Breast epithelium (tissue), 4 donors: ENCODE data around the gene IL21R. TPM values are rescaled to one million over a fixed set of nuclear protein-coding genes. Genes with fewer than 3 reads are reported as not detected.

Experiments
- DNase-seq, 2 donors: peaks; one replicate each; pipeline ENCODE4 v3.0.0-alpha.2; 2019; ENCODE audit warnings: low spot score in 2 of 2
- H3K27ac ChIP-seq, 2 donors: fragments of 200-600 bp; sonication (generic) in 1 of 2; one replicate each; pipeline ENCODE4 v1.5.1; 2016 to 2019; ENCODE audit warnings: mild to moderate bottlenecking in 1 of 2
- H3K27me3 ChIP-seq, 2 donors: fragments of 200-600 bp; sonication (generic) in 1 of 2; one replicate each; pipeline versions ENCODE4 v1.5.1 to v1.6.0; 2017 to 2019; ENCODE audit warnings: control low read depth in 1 of 2, mild to moderate bottlenecking in 1 of 2
- H3K36me3 ChIP-seq: fragments of 200-600 bp; one replicate; pipeline ENCODE4 v1.5.1; 2019
- H3K4me1 ChIP-seq, 2 donors: fragments of 200-600 bp; sonication (generic); one replicate each; pipeline ENCODE4 v1.5.1; 2016 to 2019; ENCODE audit warnings: control low read depth in 1 of 2
- H3K4me3 ChIP-seq, 3 donors: fragments of 200-600 bp; sonication (generic); 1 replicate in 2 of 3; 2 replicates in 1 of 3; pipeline ENCODE4 v1.5.1; 2016 to 2019; ENCODE audit warnings: mild to moderate bottlenecking in 3 of 3, moderate library complexity in 2 of 3
- H3K9me3 ChIP-seq, 2 donors: fragments of 200-600 bp; sonication (generic) in 1 of 2; one replicate each; pipeline ENCODE4 v1.5.1; 2016 to 2019; ENCODE audit warnings: control low read depth in 1 of 2
- POLR2A ChIP-seq: fragments of 450-650 bp; IDR thresholded peaks from one replicate; pipeline ENCODE4 v1.6.1; 2016; ENCODE audit warnings: antibody characterized with exemption, mild to moderate bottlenecking, moderate library complexity
- POLR2AphosphoS5 ChIP-seq, 3 donors: sonication (generic); formaldehyde crosslinking; IDR thresholded peaks; one replicate each; pipeline ENCODE4 v1.6.1; 2017; ENCODE audit warnings: antibody characterized with exemption in 3 of 3
- intact Hi-C: fragments of 100-400 bp; cut with DNase I; formaldehyde crosslinking; loops from one replicate; pipeline ENCODE4 v1.15.1; 2023; ENCODE audit warnings: low total_unique reads
- total RNA-seq, 3 donors: library from RNA; depleted of rRNA; stranded (reverse); fragments of >200 nt; gene quantifications; one replicate each; pipeline ENCODE4 v1.1.0, GENCODE V29; 2016
- TF ChIP-seq, protein P1 (sequence below), 3 donors: fragments of 450-650 bp; IDR thresholded peaks; one replicate each; pipeline ENCODE4 v1.5.1; 2016 to 2017; ENCODE audit warnings: antibody characterized with exemption in 3 of 3, mild to moderate bottlenecking in 3 of 3, moderate library complexity in 3 of 3

Gene IL21R
- total RNA-seq, 3 donors from 2014 or later = 0.16 to 0.33 TPM; not detected in 1

- H3K27ac ChIP-seq = no peak overlapping the region
- no peak for TF ChIP-seq POLR2AphosphoS5 (IDR thresholded peaks at IDR 0.05)
- TF ChIP-seq, protein P1, sequence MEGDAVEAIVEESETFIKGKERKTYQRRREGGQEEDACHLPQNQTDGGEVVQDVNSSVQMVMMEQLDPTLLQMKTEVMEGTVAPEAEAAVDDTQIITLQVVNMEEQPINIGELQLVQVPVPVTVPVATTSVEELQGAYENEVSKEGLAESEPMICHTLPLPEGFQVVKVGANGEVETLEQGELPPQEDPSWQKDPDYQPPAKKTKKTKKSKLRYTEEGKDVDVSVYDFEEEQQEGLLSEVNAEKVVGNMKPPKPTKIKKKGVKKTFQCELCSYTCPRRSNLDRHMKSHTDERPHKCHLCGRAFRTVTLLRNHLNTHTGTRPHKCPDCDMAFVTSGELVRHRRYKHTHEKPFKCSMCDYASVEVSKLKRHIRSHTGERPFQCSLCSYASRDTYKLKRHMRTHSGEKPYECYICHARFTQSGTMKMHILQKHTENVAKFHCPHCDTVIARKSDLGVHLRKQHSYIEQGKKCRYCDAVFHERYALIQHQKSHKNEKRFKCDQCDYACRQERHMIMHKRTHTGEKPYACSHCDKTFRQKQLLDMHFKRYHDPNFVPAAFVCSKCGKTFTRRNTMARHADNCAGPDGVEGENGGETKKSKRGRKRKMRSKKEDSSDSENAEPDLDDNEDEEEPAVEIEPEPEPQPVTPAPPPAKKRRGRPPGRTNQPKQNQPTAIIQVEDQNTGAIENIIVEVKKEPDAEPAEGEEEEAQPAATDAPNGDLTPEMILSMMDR (IDR thresholded peaks at IDR 0.05) = no peak
- TF ChIP-seq POLR2A = no peak
- H3K27me3 ChIP-seq = peaks cover 0 to 5% of the 10 kb centered on the region in 2 donors
- H3K9me3 ChIP-seq = peaks cover 14 to 16% of the 10 kb centered on the region in 2 donors
- DNase-seq = no peak
- H3K4me1 ChIP-seq = no peaks in the 10 kb centered on the region
- H3K4me3 ChIP-seq = no peak overlapping the region
- intact Hi-C loops = no loop called here
- H3K36me3 ChIP-seq = no peaks in the 10 kb centered on the region
Observed at GRCh38 chr16:27441998-27442397, 40.0 kb downstream of the IL21R start.

DNA sequence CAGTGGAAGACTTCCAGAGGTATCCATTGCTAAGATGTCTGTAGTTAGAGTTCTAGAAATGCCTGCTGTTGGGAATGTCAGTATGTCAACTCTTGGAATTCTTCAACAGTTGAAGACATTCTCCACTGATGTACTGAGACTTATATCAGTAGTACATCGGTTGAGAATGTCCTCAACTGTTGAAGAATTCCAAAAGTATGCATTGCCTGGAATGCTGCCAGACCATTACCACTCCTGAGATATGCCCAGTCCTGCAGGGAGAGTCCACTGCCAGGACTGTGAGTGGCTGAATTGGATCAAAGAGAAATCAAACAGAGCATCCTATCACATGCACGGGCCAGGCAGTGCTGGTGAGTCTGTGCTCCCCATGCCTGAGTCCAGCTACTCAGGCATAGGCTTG is 42.0 kb downstream of the IL21R start:
- intact Hi-C loops = no loop called here
- H3K9me3 ChIP-seq = peaks cover 14 to 16% of the 10 kb centered on the region in 2 donors
- H3K27me3 ChIP-seq = peaks cover 0 to 13% of the 10 kb centered on the region in 2 donors
- H3K27ac ChIP-seq = no peak overlapping the region
- TF ChIP-seq POLR2A (no peak), POLR2AphosphoS5 (IDR thresholded peaks at IDR 0.05) (no peak)
- TF ChIP-seq, protein P1 (IDR thresholded peaks at IDR 0.05) = no peak
- no peak for DNase-seq
- H3K4me1 ChIP-seq = no peaks in the 10 kb centered on the region
- no peaks in the 10 kb centered on the region for H3K36me3 ChIP-seq
- no peak overlapping the region for H3K4me3 ChIP-seq

DNA sequence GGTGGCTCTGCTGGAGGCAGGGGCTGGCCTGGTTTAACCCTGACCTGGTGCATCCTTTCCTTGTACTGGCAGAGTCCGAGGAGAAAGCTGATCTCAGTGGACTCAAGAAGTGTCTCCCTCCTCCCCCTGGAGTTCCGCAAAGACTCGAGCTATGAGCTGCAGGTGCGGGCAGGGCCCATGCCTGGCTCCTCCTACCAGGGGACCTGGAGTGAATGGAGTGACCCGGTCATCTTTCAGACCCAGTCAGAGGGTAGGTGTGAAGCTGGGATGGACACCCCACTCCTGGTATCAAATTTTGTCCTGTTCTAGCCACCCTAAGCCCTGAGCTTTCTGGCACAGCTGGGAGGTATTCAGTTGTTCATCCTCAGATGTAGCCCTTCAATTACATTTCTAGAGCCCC is 42.5 kb downstream of the IL21R start:
- Histone ChIP-seq H3K27ac (no peak overlapping the region), H3K4me1 (no peaks in the 10 kb centered on the region), H3K9me3 (peaks cover 14 to 16% of the 10 kb centered on the region in 2 donors), H3K27me3 (peaks cover 0 to 18% of the 10 kb centered on the region in 2 donors), H3K36me3 (no peaks in the 10 kb centered on the region), H3K4me3 (no peak overlapping the region)
- DNase-seq = no peak
- TF ChIP-seq POLR2A = no peak
- TF ChIP-seq, protein P1 (IDR thresholded peaks at IDR 0.05) = no peak
- TF ChIP-seq POLR2AphosphoS5 (IDR thresholded peaks at IDR 0.05) = no peak
- intact Hi-C loops = no loop called here

- Histone ChIP-seq H3K9me3 (peaks cover 14 to 16% of the 10 kb centered on the region in 2 donors), H3K27me3 (peaks cover 0 to 24% of the 10 kb centered on the region in 2 donors), H3K27ac (no peak overlapping the region), H3K4me1 (no peaks in the 10 kb centered on the region), H3K36me3 (no peaks in the 10 kb centered on the region), H3K4me3 (no peak overlapping the region)
- intact Hi-C loops = no loop called here
- TF ChIP-seq POLR2AphosphoS5 (IDR thresholded peaks at IDR 0.05) = no peak
- TF ChIP-seq POLR2A = no peak
- TF ChIP-seq, protein P1 (IDR thresholded peaks at IDR 0.05) = no peak
- DNase-seq = no peak
Observed at GRCh38 chr16:27445502-27446175, 43.7 kb downstream of the IL21R start.

GRCh38 chr16:27446721-27447120 is 44.7 kb downstream of the IL21R start:
- no peak for DNase-seq
- H3K27ac ChIP-seq = no peak overlapping the region
- H3K36me3 ChIP-seq = no peaks in the 10 kb centered on the region
- H3K4me1 ChIP-seq = no peaks in the 10 kb centered on the region
- H3K27me3 ChIP-seq = peaks cover 0 to 29% of the 10 kb centered on the region in 2 donors
- no peak overlapping the region for H3K4me3 ChIP-seq
- intact Hi-C loops = no loop called here
- no peak for TF ChIP-seq POLR2A
- no peak for TF ChIP-seq POLR2AphosphoS5 (IDR thresholded peaks at IDR 0.05)
- TF ChIP-seq, protein P1 (IDR thresholded peaks at IDR 0.05) = no peak
- peaks cover 14 to 16% of the 10 kb centered on the region in 2 donors for H3K9me3 ChIP-seq
